ENCODE data around the gene MAP2K5.

MAP2K5 gene

DNA sequence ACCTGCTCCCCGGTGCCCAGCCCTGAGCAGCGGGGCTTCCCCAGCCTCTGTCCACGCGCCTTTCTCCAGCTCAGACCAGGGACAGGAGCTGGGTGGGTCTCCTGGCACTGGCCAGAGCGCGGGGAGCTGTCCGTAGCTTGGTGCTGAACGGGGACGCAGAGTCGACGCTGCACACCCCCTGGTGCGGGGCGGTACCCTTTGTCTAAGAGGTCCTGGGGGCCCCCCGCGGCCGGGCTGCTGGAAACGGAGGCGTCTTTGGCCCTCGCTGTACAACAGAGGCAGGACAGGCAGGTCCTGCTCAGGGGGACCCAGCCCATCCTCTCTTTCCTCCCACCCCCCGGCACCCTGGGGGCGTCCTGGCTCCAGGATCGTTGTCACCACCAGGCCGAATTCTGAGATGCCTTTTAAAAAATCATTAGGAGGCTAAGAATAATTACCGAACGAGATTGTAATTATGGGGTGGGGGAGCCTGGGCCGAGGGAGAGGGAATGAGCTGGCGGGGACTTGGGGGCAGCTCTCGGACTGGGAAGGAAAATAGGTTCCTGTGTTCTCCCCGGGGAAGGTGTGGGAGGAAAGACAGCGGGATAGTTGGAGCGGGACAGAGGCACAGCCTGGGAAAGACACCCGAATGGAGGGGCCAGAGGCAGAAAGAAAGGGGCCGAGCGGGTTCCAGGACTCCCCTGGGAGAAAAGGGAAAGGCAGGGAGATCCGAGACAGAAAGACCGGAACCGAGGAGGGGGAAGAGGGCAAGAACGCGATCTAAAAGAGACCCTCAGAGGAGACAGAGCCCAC is 278.7 kb downstream of the MAP2K5 start:
- no peak for DNase-seq (ENCODE audit: low read depth in 2 of 3, low spot score in 1 of 3)

DNA sequence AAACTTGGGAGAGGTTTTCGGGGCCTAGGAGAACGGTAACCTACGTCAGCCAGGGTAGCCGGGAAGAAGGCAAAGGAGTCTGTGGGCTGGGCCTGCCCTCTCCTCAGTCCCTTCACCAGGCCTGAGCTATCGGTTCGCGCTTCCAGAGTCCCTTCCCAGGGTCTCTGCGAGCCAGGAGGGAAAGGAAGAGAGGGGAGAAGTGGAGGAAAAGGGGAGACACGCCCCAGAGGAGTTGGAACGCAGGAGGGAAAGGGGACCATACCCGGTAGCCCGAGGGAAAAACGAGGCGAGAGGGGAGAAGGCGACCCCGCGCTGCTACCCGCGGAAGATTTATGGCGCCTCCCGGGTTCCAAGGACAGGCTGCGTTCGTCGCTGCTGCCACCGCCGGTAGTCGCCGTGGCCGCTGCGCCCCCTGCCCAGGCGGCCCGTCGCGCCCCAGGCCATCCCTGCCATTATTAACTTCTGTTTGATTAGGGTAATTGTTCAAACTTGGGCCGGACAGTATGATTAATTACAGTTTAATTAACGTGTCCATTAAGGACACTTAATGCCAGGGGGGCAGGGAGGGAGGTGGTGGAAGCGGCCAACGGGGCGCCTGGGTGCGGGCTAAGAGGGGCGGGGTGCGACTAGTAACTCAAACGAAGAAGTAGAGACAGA is 279.4 kb downstream of the MAP2K5 start:
- no peak for DNase-seq (ENCODE audit: low read depth in 2 of 3, low spot score in 1 of 3)

DNA sequence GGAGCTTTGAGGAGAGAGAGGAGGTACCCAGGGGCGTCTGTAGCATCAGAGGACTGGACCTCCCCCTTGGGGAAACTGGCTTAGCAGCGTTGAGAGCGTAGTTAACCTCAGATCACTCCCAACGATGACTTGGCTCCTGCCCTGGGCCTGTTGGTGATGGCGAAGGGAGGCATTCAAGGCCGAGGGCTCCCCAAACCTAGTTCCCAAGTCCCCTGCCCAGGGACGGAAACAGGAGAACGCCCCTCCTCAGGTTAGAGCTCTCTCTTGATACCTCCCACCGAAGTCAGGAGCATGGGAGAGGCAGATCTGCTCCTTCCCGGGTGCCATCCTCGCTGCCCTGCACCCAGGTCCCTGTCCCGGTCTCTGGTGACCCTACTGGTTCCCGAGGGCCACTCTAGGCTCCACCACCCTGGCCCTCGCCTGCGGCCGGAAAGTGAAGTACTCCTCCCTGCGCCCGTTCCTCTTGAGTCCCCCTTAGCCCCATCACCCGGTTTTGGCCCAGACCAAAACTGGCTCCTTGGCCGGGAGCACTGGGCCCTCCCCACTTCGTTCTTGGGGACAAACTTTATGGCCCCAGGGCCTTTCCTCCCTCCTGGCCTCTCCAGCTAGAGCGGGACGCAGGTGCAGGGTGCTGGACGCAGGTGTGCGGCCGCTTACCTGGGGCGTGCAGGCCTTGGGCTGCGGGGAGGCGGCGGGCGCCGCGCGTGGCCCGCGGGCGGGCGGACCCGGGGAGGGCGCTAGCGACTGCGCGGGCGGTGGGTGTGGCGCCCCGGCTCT is 280.2 kb downstream of the MAP2K5 start:
- DNase-seq (ENCODE audit: low read depth in 2 of 3, low spot score in 1 of 3), result no peak

DNA sequence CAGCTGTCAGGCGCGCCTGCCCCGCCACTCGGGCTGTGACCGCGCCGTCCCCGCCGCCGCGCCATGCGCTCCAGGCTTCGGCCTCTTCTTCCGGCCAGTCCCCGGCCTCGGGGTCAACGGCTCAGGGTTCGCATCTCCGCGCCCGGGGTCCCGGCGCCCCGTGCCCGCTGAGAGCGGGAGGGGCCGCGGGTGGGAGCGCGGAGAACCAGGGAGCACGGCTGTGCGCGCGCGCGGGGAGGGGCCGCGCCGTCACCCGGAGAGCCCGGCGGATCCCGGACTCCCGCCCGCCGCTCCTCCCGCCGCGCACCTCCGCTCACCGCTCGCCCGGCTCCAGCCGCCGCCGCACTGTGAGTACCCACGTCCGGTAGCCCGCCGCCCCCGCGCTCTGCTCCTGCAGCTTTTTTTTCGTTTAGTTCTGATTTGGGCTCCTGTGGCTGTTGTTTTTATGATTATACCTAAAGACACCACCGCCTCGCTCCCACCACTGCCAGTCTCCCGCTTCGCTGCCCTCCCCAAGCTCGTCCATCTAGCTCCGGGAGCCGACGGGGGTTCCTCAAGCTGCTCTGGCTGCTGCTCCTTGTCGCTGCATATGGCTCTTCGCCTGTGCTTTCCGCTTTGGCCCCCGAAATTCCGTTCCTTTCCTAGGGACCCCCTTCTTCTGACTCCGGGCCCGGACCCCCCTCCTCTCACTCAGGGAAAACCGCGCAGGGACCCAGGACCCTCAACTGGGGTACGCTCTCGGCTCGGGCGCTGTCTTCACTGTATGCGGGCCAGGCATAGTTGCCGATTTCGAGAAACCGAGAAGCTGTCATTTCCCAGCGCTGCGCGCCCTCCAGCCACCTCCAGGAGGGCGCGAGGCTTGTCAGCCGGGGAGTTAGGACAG is 281.1 kb downstream of the MAP2K5 start:
- DNase-seq (ENCODE audit: low read depth in 2 of 3, low spot score in 1 of 3), result no peak

DNA sequence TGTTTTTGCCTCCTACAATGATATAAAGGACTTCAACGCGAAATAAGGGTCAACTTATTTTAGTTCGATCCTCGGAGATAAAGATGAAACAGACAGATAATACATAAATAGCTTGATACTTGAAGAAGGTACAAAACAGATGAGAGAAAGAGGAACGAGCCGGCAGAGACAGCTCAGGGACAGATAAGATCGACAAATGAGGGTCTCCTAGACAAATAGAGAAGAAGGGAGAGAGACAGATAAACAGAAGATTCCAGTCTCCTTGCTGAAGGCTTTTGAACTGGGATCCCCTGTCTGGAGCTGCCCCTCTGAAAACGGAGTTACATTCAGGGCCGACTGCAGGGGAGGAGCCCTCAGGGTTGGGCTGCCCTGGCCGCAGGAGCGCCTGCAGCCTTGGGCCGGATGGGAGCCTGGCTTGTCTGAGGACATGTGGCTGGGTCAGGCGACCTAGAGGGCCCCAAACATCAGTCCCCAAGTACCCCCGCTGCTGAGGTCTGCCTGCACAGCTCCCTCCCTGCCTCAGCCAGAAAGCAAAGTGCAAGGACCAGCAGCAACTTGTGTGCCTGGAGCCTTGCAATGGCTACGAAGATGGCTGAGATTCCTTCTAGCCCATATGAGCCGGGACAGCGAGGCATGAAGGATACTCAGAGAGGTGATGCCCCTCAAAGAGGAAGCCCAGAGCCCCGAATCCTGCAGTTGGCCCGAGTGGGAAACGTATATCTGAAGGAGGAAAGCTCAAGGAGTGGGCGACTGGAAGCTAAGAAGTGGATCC is 281.9 kb downstream of the MAP2K5 start:
- DNase-seq (ENCODE audit: low read depth in 2 of 3, low spot score in 1 of 3), result no peak

DNA sequence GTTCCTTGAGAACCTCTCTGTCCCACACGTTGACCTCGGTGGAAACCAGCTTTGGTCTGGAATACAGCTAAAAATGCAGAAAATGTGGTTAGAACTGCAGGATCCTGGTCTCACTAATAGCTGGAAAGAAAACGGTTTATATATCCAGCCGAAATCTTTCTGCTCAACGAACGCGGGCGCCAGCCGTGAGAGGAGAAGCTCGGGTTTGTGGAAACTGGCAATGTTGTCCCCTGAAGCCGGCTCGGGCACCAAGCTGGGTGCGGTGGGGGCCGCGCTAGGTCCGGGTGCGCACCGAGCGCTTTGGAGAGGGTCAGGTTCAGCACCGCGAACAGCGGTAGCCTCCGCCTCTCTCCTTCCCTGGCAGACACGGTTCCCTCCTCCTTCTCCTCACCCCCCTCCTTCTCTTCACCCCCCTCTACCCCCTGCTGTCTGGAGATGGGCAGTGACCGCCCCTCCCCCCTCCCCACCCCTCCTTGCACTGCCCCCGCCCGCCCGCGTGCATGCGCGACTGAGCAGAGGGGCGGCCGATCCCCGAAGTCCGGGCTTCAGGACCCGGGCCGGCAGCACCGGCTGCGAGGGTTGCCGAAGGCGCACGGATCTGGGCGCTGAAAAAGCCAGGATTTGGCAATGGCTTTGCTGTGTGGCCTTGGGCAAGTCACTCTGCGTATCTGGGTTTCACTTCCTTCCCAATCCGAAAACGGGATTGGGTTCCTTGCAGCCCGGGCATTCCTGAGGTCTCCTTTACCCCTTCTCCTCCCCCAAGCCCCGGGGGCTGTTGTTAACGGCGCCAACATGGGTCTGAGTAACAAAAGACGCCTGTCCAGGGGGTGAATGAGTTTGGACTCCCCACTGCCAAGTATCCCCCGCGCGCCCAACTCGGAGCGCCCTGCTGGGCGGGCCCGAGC is 282.7 kb downstream of the MAP2K5 start, which contains the start of gene SKOR1:
Gene SKOR1 (plus strand): TSS at position 534 of the 905 bp plus-strand sequence. CDS start 94 bp downstream, at position 628.
- DNase-seq (ENCODE audit: low read depth in 2 of 3, low spot score in 1 of 3), result no peak

DNA sequence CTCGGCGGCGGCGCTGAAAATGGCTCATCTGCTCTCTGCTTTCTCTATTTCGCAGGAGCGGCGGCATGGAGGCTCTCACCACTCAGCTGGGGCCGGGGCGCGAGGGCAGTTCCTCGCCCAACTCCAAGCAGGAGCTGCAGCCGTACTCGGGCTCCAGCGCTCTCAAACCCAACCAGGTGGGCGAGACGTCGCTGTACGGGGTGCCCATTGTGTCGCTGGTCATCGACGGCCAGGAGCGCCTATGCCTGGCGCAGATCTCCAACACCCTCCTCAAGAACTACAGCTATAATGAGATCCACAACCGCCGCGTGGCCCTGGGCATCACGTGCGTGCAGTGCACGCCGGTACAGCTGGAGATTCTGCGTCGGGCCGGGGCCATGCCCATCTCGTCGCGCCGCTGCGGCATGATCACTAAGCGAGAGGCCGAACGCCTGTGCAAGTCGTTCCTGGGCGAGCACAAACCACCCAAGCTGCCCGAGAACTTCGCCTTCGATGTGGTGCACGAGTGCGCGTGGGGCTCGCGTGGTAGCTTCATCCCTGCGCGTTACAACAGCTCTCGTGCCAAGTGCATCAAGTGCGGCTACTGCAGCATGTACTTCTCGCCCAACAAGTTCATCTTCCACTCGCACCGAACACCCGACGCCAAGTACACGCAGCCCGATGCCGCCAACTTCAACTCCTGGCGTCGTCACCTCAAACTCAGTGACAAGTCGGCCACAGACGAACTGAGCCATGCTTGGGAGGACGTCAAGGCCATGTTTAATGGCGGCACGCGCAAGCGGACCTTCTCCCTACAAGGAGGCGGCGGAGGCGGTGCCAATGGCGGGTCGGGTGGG is 283.6 kb downstream of the MAP2K5 start:
- no peak for DNase-seq (ENCODE audit: low read depth in 2 of 3, low spot score in 1 of 3)

DNA sequence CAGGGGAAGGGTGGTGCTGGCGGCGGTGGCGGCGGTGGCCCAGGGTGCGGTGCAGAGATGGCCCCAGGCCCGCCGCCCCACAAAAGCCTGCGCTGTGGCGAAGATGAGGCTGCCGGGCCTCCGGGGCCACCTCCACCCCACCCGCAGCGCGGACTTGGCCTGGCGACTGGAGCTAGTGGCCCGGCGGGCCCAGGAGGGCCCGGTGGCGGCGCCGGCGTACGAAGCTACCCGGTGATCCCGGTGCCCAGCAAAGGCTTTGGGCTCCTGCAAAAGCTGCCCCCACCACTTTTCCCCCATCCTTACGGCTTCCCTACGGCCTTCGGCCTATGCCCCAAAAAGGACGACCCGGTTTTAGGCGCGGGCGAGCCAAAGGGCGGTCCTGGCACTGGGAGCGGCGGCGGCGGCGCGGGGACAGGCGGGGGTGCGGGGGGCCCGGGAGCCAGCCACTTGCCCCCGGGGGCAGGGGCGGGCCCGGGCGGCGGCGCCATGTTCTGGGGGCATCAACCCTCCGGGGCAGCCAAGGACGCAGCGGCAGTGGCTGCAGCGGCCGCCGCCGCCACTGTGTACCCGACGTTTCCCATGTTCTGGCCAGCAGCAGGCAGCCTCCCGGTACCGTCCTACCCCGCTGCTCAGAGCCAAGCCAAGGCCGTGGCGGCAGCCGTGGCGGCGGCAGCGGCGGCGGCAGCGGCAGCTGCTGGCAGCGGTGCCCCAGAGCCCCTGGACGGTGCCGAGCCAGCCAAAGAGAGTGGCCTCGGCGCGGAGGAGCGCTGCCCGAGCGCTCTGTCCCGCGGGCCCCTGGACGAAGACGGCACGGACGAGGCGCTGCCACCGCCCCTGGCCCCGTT is 284.4 kb downstream of the MAP2K5 start:
- DNase-seq (ENCODE audit: low read depth in 2 of 3, low spot score in 1 of 3), result no peak

DNA sequence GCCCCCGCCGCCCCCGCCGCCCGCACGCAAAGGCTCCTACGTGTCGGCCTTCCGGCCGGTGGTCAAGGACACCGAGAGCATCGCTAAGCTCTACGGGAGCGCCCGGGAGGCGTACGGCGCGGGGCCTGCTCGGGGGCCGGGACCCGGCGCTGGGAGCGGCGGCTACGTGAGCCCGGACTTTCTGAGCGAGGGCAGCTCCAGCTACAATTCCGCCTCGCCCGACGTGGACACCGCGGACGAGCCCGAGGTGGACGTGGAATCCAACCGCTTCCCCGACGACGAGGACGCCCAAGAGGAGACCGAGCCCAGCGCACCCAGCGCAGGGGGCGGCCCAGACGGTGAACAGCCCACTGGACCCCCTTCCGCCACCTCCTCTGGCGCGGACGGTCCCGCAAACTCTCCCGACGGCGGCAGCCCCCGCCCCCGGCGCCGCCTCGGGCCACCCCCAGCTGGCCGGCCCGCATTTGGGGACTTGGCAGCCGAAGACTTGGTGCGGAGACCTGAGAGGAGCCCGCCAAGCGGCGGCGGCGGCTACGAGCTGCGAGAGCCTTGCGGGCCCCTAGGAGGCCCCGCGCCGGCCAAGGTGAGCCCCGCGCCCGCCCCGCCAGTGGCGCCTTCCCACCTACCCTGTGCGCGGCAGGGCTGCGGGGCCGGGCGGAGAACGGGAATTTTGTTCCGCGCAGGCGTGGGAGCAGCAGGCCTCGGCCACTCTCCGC is 285.2 kb downstream of the MAP2K5 start:
- no peak for DNase-seq (ENCODE audit: low read depth in 2 of 3, low spot score in 1 of 3)

DNA sequence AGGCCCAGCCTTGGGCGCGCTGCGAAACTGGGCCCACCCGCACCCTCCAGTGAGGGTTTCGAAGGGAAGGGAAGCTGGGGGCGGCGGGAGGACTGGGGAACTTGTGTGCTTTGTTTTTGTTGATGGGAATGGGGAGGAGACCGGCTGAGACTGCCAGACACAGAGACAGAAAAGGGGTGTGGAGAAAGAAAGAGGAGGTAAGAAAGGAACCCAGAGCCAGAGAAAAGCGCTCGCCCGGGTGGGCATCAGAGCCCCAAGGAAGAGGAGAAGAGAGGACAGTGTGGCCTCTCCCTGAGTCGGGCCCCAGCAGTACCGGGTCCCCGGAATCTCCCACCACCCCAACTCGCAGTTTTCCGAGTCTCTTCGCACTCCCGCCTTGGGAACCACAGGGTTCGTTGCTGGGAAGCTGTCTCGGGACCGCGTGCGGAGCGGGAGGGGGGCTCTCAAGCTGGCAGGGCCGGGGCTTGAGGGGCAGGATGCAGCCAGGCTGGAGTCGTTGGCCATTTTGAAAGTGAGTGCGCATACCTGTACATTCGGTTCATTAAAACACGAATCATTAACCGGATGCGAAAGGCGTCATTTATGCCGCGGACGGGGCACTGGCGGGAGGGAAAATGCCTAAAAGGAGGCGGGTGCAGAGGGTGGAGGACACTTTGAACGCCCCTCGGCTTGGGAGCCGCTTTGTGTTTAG is 285.9 kb downstream of the MAP2K5 start:
- no peak for DNase-seq (ENCODE audit: low read depth in 2 of 3, low spot score in 1 of 3)

DNA sequence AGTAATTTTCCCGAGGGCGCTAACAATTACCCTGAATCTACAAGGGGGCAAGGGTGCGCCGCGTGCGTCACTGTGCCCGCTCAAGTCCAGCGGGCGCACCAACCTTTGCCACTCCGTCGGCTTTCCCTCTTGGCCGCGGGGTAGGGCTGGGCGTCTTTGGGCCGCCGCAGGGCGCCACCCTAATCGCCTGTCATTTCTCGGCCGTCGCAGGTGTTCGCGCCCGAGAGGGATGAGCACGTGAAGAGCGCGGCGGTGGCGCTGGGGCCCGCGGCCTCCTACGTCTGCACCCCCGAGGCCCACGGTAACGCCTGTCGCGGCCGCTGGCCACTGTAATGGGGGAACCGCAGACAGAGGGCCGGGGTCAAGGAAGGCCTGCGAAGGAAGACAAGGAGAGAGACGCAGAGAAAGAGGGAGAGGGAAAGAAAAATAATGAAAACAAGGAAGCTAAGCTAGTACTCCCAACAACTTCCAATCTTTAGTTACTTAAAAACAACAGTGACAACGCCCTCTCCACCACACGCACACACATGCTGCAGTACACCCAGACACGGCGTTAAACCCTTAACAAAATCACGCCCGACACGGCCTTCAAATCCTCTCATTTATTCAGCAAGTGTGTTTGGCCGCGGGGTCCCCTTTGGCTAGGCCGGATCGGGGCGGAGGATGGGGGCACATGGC is 286.6 kb downstream of the MAP2K5 start:
- DNase-seq (ENCODE audit: low read depth in 2 of 3, low spot score in 1 of 3), result no peak

DNA sequence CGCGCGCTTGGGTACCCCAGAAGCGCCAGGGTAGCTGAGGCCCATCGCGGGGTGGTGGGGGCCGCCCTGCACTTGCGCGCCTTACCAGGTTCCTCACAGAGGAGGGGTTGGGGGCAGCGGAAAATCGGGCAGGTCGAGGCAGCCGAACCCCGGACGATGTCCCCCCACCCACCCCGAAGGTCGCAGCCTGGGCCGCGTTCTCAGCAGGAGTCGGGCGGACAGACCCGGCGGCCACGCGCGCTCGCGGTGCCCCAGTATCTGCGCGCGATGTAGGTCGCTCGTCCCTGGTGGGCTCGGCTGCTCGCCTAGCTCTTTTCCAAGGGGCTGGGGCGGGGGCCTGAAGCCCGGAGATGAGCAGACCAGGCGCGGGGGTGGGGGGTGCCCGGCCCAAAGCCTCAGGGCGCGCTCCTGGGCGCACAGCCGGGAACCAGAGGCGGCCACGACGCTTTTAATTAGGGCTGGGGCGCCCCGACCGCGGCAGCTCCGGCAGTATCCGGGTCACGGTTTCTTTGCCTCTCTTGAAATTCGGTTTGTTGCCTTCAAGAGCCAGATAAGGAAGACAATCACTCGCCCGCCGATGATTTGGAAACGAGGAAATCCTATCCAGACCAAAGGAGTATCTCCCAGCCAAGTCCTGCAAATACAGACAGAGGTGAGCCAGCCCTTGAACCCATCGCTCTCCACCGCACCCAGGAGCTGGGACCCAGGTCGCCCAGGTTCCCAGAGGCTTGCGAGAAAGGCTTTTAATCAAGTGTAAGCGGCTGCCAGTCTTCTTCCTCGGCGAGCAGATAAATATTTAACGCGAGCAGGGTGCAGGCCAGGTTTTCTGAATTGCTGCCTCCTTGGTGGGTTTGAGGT is 287.4 kb downstream of the MAP2K5 start:
- DNase-seq (ENCODE audit: low read depth in 2 of 3, low spot score in 1 of 3), result no peak

DNA sequence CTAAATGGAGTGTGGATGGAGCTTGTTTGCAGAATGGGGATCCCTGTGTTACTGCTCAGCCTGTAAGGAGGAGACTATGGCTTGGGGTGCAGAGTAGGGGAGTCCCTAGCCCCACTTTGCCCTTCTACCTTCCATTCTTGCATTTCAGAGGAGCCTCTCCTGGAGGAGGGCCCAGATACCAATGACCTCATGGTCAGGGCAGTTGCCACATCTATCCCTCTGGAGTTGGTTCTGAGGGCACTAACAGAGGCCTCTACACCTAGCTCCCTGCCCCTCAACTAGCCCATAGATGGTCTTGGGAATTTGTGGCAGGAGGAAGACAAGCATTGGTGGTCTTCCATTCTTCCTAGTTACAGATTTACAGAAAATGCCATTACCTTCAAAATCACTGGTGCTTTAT is 288.9 kb downstream of the MAP2K5 start:
- no peak for DNase-seq (ENCODE audit: low read depth in 2 of 3, low spot score in 1 of 3)

DNA sequence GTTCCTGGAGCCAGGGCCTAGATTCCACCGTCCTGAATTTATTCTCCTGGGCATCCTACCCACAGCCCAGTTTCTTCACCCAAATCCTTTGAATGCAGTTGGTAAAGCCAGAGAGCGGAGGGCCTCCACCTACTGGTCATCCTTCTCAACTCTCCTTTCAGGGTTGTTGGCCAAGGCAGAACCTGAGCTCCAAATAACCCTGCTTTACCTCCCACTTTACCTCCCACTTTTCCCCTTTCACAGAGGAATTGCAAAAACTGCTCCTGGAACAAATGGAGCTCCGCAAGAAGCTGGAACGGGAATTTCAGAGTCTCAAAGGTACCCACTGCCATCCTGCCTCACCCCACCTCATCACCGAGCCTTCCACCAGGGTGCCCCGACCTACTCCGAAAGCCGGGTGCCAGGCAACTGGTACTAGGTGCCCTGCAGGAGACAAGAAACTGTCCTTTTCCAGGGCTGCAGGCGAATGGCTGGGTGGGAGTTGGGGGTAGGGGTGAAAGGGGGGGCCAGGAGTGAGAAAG is 289.6 kb downstream of the MAP2K5 start:
- DNase-seq (ENCODE audit: low read depth in 2 of 3, low spot score in 1 of 3), result no peak
